NT2/D1 (cell line): ENCODE results near the gene IER5L.

ENCODE experiments used
- SUZ12 ChIP-seq: IDR thresholded peaks from 2 replicates; pipeline ENCODE4 v1.6.1; 2011; ENCODE audit not compliant: insufficient read length, insufficient read depth; ENCODE audit errors: extremely low read depth
- YY1 ChIP-seq: IDR thresholded peaks from 2 replicates; pipeline ENCODE4 v1.6.1; 2011; ENCODE audit not compliant: insufficient read length, insufficient read depth
- ZNF274 ChIP-seq: IDR thresholded peaks from 2 replicates; pipeline ENCODE4 v1.6.1; 2011; ENCODE audit warnings: mild to moderate bottlenecking, low read depth, low read length

DNA sequence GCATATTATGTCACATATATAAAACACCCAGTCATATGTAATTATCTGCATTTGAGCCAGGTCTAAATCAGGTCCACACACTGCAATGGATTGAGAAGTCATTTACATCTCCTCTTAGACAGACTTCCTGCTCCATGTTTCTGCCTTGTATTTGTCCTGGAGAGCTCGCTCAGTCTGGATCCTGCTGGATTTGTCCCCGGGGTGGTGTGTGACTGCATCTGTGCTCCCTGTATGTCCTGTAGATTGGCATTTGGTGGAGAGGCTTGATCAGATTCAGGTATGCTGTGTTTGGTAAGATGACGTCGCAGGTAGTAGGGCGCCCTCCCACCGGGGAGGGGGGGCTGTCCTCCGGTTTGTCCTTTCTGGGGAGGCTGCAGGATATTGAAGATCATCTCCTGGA, 33.6 kb upstream of the IER5L start:
- TF ChIP-seq SUZ12 (no peak), ZNF274 (no peak), YY1 (no peak)
